AG04449 (cell line): ENCODE results near the gene KIF26B.
"Not testable (repeated sequence)": the region's sequence is repeated elsewhere in the genome, so short reads cannot be mapped to it uniquely, and the experiment has no call there.

Source experiments
- CTCF ChIA-PET: fragments of 350-600 bp; formaldehyde crosslinking; extraction: SDS; loops from one replicate; lab custom pipeline; 2021; ENCODE audit warnings: antibody characterized with exemption; lab: Yijun Ruan, JAX
- POLR2A ChIA-PET: fragments of 400-600, 350-600 bp; formaldehyde crosslinking; extraction: SDS; loops from one replicate; lab custom pipeline; 2020; ENCODE audit warnings: antibody characterized with exemption, inconsistent platforms; lab: Yijun Ruan, JAX
- DNase-seq: peaks from one replicate; pipeline ENCODE4 v3.0.0-alpha.2; 2010; ENCODE audit warnings: low read depth, low spot score
- H3K4me3 ChIP-seq: 2 replicates; pipeline ENCODE4 v1.5.1; 2011; ENCODE audit warnings: low read depth, mild to moderate bottlenecking, control low read depth, low read length
- CTCF ChIP-seq: IDR thresholded peaks from one replicate; pipeline ENCODE4 v1.5.1; 2011; ENCODE audit warnings: mild to moderate bottlenecking, moderate library complexity, low read length, control low read depth, inconsistent platforms; ENCODE audit not compliant: insufficient read depth; ENCODE audit errors: missing control alignments

The KIF26B gene

GRCh38 chr1:245336149-245336983 is 181.6 kb downstream of the KIF26B start:
- CTCF ChIA-PET = no interaction called here

DNA sequence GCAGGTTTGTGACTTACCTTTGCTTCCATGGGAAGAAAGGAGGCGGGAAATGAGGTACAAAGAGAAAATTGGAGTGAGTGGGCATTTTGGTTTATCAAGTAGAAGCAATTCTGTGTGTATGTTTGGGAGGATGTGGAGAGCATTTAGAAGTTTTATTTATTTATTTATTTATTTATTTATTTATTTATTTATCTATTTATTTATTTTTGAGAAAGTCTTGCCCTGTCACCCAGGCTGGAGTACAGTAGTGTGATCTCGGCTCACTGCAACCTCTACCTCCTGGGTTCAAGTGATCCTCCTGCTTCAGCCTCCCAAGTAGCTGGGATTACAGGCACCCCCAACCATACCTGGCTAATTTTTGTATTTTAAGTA is 182.2 kb downstream of the KIF26B start:
- DNase-seq, POLR2A ChIA-PET, CTCF ChIA-PET, H3K4me3 ChIP-seq: not testable (repeated sequence)

More at GRCh38 chr1:245336149-245336983, 181.6 kb downstream of the KIF26B start:
- TF ChIP-seq CTCF = no peak
- no peak for DNase-seq
- POLR2A ChIA-PET = no interaction called here
- no peak overlapping the region for H3K4me3 ChIP-seq

DNA sequence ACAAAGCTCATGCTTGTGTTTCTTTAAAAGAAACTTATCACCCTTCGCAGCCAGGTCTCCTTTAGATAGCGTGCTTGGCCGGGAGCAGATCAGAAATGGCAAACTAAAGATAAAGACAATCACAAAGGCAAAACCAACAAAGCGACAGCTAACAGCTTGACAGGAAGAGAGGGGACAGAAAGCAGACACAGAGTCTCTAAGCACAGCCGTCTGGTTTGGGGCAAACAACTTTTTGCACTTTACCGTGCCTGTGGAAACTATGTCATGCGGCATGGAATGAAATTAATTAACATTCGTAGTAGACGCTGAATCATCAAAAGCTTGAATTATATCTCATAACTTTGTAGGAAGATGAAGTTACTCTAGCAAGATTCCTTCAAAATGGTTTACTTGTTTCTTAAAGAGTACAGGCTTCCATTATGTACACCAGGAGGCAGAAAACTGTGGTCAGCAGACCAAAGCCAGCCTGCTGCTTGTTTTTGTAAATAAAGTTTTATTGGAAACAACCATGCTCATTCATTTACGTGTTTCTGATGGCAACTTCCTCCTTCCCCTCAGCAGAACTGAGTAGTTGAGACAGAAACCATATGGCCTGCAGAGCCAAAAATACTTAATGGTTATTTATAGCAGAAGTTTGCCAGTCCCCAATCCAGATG is 183.2 kb downstream of the KIF26B start:
- no peak overlapping the region for H3K4me3 ChIP-seq
- DNase-seq = no peak
- ChIA-PET POLR2A (no interaction called here), CTCF (no interaction called here)
- no peak for TF ChIP-seq CTCF

GRCh38 chr1:245338485-245338877 is 183.7 kb downstream of the KIF26B start:
- POLR2A ChIA-PET = no interaction called here

DNA sequence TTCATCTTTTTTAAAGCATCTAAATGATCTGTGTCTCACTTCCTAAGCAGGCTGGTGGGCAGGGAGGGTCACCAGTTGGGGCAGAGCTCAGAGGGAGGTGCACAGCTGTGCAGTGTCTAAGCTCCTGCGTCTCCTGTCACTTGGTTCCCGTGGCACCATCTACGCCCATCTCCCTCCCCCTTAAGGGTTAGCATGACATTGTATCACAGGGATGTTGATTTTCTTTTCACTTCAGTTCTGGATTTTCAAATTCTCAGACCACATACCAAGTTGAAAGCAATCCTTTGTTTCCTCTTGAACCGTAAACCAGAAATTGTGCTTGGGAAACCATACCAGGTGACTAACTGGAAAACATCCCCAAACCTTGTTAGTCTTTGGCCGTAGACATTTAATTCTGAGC is 187.0 kb downstream of the KIF26B start:
- ChIA-PET CTCF (interaction anchor here (0.5 kb wide), 1 partner anchor 517 kb away, joined by 3 read pairs; no protein-coding TSS in a partner anchor), POLR2A (no interaction called here)
- DNase-seq = no peak
- TF ChIP-seq CTCF = no peak
- H3K4me3 ChIP-seq = no peak overlapping the region

More at GRCh38 chr1:245338485-245338877, 183.7 kb downstream of the KIF26B start:
- CTCF ChIA-PET = interaction anchor here (1.2 kb wide), 1 partner anchor 42 kb away, joined by 4 read pairs; no protein-coding TSS in a partner anchor
- DNase-seq = no peak
- H3K4me3 ChIP-seq = no peak overlapping the region
- TF ChIP-seq CTCF = no peak

GRCh38 chr1:245345191-245345884 is 190.6 kb downstream of the KIF26B start:
- CTCF ChIA-PET = no interaction called here
- H3K4me3 ChIP-seq = no peak overlapping the region
- DNase-seq = no peak
- POLR2A ChIA-PET = no interaction called here
- TF ChIP-seq CTCF = no peak
